Mesothelial cell of epicardium (in vitro differentiated cells): Measurements from ENCODE around the gene F13B. TPM values are rescaled to one million over a fixed set of nuclear protein-coding genes. Genes with fewer than 3 reads are reported as not detected.
"Not testable (repeated sequence)": the region's sequence is repeated elsewhere in the genome, so short reads cannot be mapped to it uniquely, and the experiment has no call there.

Experiments
- DNase-seq, 2 experiments: peaks; one replicate each; pipeline ENCODE4 v3.0.0; 2021; ENCODE audit warnings: low spot score in 2 of 2; ENCODE audit not compliant: unreplicated experiment in 2 of 2
- H3K27ac Mint-ChIP-seq: 2 replicates; pipeline ENCODE4 v1.8.0; 2021; ENCODE audit warnings: mixed read lengths
- H3K27me3 Mint-ChIP-seq: 2 replicates; pipeline ENCODE4 v1.8.0; 2021; ENCODE audit warnings: low read depth, mixed read lengths
- H3K36me3 Mint-ChIP-seq: 2 replicates; pipeline ENCODE4 v1.8.0; 2021; ENCODE audit warnings: mixed read lengths
- H3K4me1 Mint-ChIP-seq: 2 replicates; pipeline ENCODE4 v1.8.0; 2021; ENCODE audit warnings: mixed read lengths
- H3K4me3 Mint-ChIP-seq: 2 replicates; pipeline ENCODE4 v1.8.0; 2021; ENCODE audit warnings: mild to moderate bottlenecking, moderate library complexity, mixed read lengths
- H3K9me3 Mint-ChIP-seq: 2 replicates; pipeline ENCODE4 v1.8.0; 2021; ENCODE audit warnings: mixed read lengths
- total RNA-seq: library from RNA; stranded (reverse); gene quantifications from 3 replicates; pipeline ENCODE4 v1.2.1, GENCODE V29; 2021
- TF ChIP-seq, protein P1 (sequence below): fragments of 200-600 bp; sonication (generic); IDR thresholded peaks from one replicate; pipeline ENCODE4 v1.5.0; 2021; ENCODE audit warnings: antibody characterized with exemption; ENCODE audit not compliant: unreplicated experiment

Gene F13B
- total RNA-seq, 1 donor from 2014 or later, result not detected

DNA sequence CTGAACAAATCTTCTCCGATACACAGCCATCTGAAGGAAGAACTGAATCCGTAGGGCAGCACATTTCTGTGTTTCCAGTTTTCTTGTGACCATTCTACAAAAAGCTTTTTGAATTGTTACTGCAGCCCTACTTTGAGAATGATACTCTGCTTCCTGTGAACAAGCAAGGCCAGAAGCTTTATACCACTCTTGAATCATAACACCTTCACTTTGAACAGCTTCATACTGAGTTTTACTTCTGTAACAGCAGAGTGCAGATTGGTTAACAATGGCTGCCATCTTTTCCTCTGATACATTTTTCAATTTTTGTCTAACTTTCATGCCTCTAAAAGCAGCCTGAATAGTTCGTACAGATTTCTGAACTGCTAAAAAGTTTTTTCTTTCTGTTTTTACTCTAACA lies 33.6 kb upstream of the F13B start:
- Mint-ChIP-seq H3K4me1 (peaks cover 13% of the 10 kb centered on the region), H3K27me3 (no peaks in the 10 kb centered on the region), H3K9me3 (peaks cover 25% of the 10 kb centered on the region), H3K27ac (peak overlapping the region; percentile 79), H3K4me3 (no peak overlapping the region), H3K36me3 (peaks cover 23% of the 10 kb centered on the region)
- DNase-seq, result no peak
- TF ChIP-seq, protein P1, sequence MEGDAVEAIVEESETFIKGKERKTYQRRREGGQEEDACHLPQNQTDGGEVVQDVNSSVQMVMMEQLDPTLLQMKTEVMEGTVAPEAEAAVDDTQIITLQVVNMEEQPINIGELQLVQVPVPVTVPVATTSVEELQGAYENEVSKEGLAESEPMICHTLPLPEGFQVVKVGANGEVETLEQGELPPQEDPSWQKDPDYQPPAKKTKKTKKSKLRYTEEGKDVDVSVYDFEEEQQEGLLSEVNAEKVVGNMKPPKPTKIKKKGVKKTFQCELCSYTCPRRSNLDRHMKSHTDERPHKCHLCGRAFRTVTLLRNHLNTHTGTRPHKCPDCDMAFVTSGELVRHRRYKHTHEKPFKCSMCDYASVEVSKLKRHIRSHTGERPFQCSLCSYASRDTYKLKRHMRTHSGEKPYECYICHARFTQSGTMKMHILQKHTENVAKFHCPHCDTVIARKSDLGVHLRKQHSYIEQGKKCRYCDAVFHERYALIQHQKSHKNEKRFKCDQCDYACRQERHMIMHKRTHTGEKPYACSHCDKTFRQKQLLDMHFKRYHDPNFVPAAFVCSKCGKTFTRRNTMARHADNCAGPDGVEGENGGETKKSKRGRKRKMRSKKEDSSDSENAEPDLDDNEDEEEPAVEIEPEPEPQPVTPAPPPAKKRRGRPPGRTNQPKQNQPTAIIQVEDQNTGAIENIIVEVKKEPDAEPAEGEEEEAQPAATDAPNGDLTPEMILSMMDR, result no peak

DNA sequence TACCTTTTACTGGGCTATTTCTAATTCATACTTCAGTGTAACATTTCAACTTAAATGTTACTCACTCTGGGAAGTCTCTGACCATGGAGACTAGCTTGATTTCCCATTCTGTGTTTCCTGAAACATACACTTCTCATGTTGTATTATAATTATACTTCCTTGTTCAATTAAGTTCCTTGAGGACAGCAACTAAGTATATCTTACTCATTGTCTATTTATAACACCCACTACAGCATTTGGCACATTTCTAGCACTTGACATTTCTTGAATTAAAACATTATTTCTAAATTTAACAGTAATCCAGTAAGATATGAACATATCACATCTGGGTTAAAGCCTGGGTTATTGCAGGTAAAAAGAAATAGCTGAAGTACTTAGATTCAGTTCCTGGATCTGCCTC lies 32.4 kb upstream of the F13B start:
- Mint-ChIP-seq H3K27me3 (no peaks in the 10 kb centered on the region), H3K27ac (peak overlapping the region; percentile 26), H3K4me3 (no peak overlapping the region), H3K4me1 (peaks cover 13% of the 10 kb centered on the region), H3K9me3 (peaks cover 19% of the 10 kb centered on the region), H3K36me3 (peaks cover 17% of the 10 kb centered on the region)
- DNase-seq, result no peak
- TF ChIP-seq, protein P1, result no peak

DNA sequence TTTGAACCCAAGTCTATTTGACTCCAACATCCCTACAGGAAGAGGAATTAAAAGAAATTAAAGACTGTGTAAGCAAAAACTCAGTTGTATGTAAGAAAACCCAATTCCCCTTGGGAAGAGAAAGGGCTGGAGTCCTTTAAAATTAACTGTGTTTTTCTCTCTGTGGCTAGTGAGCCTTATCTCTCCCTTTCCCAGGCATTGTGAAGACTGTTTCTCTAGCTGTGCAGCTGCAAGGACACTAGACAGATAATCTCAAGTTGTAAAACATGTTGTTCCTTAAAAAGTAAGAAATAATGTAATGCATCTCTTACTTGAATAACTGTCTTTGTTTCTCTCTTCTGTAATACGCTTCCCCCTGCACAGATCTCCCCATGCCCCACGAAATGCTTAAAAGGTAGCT lies 29.9 kb upstream of the F13B start:
- peak overlapping the region; percentile 70 for H3K27ac Mint-ChIP-seq
- H3K9me3 Mint-ChIP-seq, DNase-seq, H3K27me3 Mint-ChIP-seq, H3K36me3 Mint-ChIP-seq, H3K4me3 Mint-ChIP-seq: not testable (repeated sequence)
- peaks cover 13% of the 10 kb centered on the region for H3K4me1 Mint-ChIP-seq

DNA sequence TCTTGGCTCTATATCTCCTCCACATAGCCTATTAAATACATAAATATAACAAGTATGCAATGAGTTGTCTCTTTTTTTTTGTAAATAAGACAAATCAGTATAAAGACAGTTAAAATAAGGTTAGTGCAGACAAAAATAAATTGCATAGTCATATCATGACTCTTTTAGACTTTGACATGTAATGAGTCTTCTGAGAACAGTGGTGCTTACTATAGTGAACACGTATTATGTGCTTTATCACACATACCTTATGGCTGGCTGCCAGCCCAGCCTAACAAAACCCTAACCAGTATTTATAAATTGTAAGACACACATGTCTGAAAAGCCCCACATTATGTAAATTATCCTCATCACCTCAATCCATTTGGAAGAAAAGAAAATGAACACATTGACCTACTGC lies 29.1 kb upstream of the F13B start:
- no peak for DNase-seq
- Mint-ChIP-seq H3K9me3 (no peaks in the 10 kb centered on the region), H3K27ac (peak overlapping the region; percentile 51), H3K27me3 (no peaks in the 10 kb centered on the region), H3K4me3 (no peak overlapping the region), H3K36me3 (peaks cover 8% of the 10 kb centered on the region), H3K4me1 (peaks cover 13% of the 10 kb centered on the region)
- TF ChIP-seq, protein P1, result no peak

DNA sequence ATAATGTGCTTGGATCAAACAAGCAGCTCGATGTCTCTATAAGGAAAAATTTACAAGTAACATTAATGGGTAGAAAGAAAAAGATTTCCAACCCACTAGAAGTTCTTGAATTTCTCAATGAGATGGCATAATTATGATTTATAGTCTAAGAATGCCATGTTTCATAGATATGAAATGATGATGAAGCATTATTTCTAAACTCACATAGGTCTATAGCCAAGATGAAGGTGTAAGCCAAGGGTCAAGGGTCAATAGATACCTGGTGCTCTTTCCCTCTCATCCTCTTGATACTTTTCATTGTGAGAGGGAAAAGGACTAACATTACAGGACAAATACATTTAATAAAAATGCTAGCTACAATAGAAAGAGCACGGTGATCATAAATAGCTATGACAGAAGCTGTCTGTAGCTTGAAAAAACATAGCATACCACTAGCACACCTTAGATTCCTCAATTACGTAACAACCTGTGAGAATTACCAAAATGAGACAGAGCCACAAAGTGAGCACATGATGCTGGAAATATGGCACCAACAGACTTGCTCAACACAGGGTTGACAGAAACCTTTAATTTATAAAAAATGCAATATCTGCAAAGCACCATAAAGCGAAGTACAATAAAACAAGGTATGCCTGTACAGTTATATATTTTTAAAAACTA lies 26.3 kb upstream of the F13B start:
- Mint-ChIP-seq H3K9me3 (no peaks in the 10 kb centered on the region), H3K4me3 (no peak overlapping the region), H3K27ac (no peak overlapping the region), H3K36me3 (peaks cover 14% of the 10 kb centered on the region), H3K27me3 (no peaks in the 10 kb centered on the region), H3K4me1 (peaks cover 8% of the 10 kb centered on the region)
- TF ChIP-seq, protein P1, result no peak
- DNase-seq, result no peak

DNA sequence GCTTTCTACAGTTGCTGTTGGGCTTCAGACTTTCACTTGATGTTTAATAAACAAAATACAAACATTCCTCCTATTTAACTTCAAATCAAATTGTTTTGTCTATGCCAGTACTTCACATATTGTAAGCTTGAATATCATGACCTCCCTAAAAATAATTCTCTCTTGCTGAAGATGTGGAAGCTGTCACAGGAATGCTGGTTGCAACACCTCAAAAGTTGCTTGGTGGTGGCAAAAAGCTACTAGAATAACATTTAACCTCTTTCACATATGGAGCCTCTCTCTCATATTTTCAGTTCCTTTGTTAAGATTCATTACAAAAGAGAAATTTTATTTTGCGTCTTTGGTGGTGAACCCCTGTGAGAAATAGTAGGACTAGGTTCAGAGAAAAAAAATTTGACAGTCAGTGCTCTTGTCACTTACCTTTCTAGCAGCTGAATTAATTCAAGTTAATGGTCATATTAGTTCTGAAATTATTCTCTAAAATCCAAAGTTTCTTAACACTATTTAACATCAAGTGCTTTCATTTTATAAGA lies 25.5 kb upstream of the F13B start:
- TF ChIP-seq, protein P1, result no peak
- H3K36me3 Mint-ChIP-seq, result peaks cover 17% of the 10 kb centered on the region
- peaks cover 8% of the 10 kb centered on the region for H3K4me1 Mint-ChIP-seq
- H3K27me3 Mint-ChIP-seq, result no peaks in the 10 kb centered on the region
- H3K9me3 Mint-ChIP-seq, result no peaks in the 10 kb centered on the region
- no peak overlapping the region for H3K27ac Mint-ChIP-seq
- DNase-seq, result no peak
- no peak overlapping the region for H3K4me3 Mint-ChIP-seq
